ENCODE results near the gene SPEF1.

Gene SPEF1

DNA sequence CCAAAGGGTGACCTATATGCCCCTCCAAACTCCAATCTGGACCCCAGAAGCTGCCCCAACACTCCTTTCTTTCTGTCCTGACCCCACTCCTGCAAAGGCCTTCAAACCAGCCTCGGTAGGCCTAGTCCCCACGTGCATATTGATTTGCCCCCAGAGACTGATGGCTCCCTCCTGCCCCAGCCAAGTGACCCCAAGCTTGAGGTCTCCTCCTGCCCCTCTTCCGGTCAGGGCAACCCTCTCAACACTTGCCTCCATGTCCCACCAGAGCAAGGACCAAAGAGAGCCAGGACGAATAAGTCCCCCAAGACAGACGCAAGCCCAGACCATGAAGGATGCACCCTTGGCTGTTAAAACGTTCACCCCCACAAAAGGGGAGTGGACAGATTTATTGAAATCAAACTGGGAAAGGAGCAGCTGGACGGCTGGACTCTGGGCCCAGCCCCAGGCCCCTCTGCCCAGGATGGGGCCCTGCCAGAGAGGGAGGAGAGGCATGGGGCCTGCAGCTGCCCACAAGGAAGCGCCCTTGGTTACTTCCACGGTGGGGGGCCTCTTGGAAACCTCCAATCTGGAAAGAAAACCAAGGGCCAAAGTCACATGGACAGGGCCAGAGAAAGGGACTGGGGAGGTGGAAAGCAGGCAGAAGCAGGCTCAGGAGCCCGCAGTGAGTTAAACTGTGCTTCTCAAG is 2.4 kb upstream of the SPEF1 start:
- no peak overlapping the region for H3K4me3 ChIP-seq (ENCODE audit: low read length)
- TF ChIP-seq, protein P1, sequence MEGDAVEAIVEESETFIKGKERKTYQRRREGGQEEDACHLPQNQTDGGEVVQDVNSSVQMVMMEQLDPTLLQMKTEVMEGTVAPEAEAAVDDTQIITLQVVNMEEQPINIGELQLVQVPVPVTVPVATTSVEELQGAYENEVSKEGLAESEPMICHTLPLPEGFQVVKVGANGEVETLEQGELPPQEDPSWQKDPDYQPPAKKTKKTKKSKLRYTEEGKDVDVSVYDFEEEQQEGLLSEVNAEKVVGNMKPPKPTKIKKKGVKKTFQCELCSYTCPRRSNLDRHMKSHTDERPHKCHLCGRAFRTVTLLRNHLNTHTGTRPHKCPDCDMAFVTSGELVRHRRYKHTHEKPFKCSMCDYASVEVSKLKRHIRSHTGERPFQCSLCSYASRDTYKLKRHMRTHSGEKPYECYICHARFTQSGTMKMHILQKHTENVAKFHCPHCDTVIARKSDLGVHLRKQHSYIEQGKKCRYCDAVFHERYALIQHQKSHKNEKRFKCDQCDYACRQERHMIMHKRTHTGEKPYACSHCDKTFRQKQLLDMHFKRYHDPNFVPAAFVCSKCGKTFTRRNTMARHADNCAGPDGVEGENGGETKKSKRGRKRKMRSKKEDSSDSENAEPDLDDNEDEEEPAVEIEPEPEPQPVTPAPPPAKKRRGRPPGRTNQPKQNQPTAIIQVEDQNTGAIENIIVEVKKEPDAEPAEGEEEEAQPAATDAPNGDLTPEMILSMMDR (IDR thresholded peaks at IDR 0.05; ENCODE audit: insufficient read depth, low read depth, low read length, missing control alignments), result no peak
- no peak for DNase-seq (ENCODE audit: low read depth)

DNA sequence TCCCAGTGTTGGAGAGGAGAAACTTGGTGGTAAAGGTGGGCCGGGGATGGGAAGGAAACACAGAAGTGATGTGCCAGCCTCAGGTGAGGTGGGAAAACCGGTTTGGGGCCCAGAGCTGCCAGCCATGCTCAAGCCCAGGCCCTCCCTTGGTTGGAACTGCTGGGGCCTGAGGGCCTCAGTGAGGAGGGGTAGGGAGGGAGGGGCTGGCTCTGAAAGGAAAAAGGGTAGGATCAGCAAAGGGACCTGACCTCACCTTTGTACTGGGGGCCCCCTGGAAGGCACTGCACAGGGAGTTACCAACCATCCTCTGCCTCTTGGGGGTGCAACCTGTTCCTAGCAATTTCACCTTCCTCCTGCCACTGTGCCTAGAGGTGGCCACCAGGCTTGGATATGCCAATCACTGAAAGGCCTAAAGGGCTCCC is 1.8 kb upstream of the SPEF1 start:
- TF ChIP-seq, protein P1 (IDR thresholded peaks at IDR 0.05; ENCODE audit: insufficient read depth, low read depth, low read length, missing control alignments), result no peak
- peak; percentile 50 for DNase-seq (ENCODE audit: low read depth)

DNA sequence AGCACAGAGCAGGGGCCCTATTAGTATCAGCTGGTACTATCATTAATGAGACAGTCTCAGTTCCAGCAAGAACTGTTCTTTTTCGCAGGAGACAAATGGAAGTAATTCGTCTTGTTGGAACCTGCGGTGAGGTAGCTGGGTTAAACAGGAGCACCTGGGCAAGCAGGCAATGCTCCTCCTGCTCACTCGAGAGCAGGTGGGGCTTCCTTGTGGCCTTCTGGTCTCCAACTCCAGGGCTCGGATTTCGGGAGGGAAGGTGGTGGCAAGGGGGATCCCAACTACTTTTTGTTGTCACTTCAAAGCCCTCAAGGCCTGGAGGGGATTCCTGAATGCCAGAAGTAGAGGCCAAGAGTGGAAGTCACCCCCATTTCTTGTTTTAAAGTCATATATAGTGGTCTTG is 1.3 kb upstream of the SPEF1 start:
- no peak overlapping the region for H3K4me3 ChIP-seq (ENCODE audit: low read length)
- TF ChIP-seq, protein P1 (IDR thresholded peaks at IDR 0.05; ENCODE audit: insufficient read depth, low read depth, low read length, missing control alignments), result no peak
- DNase-seq (ENCODE audit: low read depth), result no peak

More for the DNA sequence above, 1.8 kb upstream of the SPEF1 start:
- H3K4me3 ChIP-seq (ENCODE audit: low read length), result no peak overlapping the region

DNA sequence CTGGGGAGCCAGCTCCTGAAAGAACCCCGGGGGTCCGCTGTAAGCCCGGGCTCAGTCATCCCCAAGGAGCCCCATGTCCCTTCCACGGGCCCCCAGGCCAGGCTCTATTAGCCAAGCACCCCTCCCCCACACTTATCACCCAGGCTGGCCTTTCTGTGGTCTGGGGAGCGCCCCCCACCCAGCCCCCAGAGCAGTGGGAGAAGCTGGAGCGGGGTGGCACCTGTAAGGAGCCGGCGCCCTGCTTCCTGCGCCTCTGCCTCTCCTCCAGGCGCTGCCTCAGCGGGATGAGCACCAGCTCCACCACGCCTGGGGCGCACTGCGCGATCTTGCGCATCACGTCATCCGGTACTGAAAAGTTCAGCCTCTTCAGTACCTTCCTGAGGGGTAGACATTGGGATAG is 2.3 kb downstream of the SPEF1 start:
- TF ChIP-seq, protein P1 (IDR thresholded peaks at IDR 0.05; ENCODE audit: insufficient read depth, low read depth, low read length, missing control alignments), result no peak
- no peak overlapping the region for H3K4me3 ChIP-seq (ENCODE audit: low read length)
- DNase-seq (ENCODE audit: low read depth), result no peak

DNA sequence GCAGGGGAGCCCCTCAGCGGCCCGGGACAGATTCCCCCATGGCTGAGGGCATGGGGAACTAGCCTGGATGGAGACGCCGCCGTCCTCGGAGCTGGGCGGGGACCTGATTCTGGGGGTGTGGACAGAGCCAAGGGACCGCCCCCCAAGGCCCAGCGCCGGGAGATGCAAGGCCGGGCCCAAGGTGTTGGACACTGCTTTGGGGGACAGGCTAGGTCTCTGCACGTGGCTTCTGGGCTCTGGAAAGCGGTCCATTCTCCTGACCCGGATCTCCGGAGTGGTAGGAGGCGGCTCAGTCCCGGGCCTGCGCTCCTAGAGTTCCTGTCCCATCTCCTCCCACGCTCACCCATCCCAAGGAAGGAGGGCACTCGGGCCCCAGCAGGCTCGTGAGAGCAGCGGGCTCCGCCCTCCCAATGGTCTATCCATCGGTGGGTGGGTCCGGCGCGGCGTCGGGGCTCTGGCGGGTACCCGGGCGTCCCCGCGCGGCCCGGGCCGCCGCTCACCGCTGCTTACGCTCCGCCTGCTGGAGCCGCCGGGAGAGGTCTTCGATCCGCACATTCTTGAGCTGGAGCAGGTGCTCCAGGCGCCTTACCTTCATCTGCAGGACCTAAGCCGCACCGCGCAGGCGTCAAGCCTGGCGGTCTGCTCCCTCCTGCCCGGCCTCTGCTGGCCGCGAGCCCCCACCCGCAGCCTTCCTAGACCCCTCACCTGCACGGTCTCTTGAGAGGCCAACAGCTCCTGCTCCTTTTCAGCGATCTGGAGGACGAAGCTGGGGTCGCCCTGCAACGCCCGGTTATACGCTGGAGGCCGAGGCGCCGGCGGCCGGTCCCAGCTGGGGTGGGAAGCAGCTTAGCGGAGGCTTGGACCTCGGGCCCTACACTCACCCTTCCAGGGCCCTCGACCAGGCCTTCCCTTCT is 3.3 kb downstream of the SPEF1 start:
- TF ChIP-seq, protein P1 (IDR thresholded peaks at IDR 0.05; ENCODE audit: insufficient read depth, low read depth, low read length, missing control alignments), result no peak
- peak overlapping the region; percentile 47 for H3K4me3 ChIP-seq (ENCODE audit: low read length)
- peak; percentile 47 for DNase-seq (ENCODE audit: low read depth)

DNA sequence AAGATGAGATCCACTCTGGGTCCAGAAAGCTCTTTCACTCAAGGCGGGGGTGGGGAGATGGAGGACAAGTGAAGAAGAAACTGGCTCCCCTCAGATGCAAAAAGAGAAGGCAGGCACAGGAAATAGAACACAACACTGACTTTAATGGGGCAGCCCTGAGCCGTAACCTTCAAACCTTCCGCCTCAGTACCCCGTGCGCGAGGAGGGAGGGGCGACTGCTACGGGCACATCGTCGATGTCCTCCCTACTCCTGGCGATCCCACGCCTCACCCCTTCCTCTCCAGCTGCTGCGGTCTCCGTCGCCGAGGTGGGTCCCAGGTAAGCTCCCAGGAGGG is 3.9 kb downstream of the SPEF1 start:
- peak overlapping the region; percentile 47 for H3K4me3 ChIP-seq (ENCODE audit: low read length)
- TF ChIP-seq, protein P1 (IDR thresholded peaks at IDR 0.05; ENCODE audit: insufficient read depth, low read depth, low read length, missing control alignments), result no peak
- DNase-seq (ENCODE audit: low read depth), result no peak
